GM12873 (cell line): ENCODE data around the gene TBCD.

Source experiments
- TF ChIP-seq, protein P1 (sequence below): IDR thresholded peaks from 2 replicates; pipeline ENCODE4 v1.5.1; 2012; ENCODE audit warnings: low read depth, mild to moderate bottlenecking, moderate library complexity, low read length, control low read depth; ENCODE audit not compliant: insufficient read depth; ENCODE audit errors: missing control alignments

The TBCD gene

DNA sequence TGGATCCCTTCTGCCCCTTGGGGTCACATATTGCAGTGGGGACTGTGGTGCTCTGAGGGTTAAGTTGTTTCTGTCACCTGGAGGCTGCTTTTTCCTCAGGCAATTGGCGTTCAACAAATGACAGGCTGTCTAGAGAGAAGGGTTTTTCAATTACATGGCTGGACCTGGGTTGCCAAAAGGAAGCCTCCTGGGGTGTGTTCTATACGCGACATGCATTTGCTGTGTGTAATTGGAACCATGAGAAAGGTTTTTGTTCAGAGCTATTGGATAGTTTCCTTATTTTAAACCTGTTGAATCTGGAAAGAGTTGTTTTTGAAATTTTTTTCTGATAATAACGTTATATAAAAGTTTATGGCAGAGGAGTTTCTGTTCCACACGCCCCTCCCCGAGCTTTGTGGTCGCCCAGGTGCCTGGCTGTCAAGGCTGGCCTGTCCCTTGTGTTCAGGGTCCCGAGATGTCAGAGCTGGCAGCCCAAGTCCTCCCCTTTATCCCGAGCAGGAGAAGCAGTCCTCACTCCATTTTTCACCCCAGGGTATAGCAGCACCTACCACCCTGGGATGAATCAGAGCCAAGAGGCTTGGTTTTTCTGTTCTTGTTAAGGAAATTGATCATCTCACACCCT, 114.0 kb downstream of the TBCD start:
- TF ChIP-seq, protein P1, sequence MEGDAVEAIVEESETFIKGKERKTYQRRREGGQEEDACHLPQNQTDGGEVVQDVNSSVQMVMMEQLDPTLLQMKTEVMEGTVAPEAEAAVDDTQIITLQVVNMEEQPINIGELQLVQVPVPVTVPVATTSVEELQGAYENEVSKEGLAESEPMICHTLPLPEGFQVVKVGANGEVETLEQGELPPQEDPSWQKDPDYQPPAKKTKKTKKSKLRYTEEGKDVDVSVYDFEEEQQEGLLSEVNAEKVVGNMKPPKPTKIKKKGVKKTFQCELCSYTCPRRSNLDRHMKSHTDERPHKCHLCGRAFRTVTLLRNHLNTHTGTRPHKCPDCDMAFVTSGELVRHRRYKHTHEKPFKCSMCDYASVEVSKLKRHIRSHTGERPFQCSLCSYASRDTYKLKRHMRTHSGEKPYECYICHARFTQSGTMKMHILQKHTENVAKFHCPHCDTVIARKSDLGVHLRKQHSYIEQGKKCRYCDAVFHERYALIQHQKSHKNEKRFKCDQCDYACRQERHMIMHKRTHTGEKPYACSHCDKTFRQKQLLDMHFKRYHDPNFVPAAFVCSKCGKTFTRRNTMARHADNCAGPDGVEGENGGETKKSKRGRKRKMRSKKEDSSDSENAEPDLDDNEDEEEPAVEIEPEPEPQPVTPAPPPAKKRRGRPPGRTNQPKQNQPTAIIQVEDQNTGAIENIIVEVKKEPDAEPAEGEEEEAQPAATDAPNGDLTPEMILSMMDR = no peak

DNA sequence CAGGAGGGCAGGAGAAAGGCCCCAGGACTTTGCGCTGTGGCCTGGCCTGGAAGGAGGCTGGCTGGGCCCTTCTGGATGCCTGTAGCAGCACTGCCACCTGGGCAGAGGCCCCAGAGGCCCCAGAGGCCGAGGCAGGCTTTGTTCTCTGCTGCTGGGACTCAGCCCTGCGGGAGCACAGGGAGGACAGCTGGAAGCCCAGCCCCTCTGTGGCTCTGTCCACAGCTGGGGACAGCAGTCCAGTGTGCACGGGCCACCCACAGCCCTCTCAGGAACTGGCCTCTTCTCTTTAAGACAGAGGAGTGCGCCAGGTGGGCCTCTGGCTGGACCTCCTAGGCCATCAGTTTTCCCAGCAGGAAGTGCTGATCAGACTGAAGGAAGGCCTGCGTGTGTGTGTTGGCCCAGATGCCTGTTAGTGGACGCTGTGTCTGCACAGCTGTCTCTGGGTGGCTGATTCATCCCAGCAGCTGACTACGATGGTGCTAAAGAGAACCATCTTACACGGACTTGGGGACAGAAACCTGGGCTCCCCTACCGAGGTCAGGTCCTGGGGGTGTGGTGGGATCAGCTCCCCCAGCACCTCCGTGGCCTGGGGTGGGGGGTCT, 114.8 kb downstream of the TBCD start:
- TF ChIP-seq, protein P1 = no peak

DNA sequence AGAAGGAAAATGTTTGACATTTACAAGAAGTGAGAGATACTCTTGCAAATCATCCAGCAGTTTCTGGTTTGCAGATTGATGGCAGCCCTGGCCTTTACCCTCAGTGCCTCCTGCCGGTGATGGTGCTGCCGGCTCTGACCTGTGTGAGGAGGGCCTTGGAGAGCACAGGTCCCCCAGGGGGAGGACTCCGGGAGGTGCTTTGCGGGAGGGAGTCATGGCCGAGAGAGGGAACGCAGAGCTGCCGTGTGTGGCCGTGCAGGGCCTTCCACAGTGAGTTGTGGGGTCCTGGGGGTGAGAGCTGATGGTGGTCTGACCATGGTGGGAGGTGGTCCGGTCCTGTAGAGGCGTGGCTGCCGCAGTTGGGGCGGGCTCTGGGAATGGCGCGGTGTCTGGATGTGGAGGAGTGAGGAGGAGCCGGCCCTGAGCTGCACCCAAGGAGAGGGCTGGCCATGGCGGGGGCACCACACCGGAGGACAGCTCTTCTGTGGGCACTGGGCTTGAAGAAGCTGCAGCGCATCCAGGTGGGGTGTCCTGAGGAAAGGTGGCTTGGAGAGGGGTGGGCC, 116.0 kb downstream of the TBCD start:
- TF ChIP-seq, protein P1 = no peak

DNA sequence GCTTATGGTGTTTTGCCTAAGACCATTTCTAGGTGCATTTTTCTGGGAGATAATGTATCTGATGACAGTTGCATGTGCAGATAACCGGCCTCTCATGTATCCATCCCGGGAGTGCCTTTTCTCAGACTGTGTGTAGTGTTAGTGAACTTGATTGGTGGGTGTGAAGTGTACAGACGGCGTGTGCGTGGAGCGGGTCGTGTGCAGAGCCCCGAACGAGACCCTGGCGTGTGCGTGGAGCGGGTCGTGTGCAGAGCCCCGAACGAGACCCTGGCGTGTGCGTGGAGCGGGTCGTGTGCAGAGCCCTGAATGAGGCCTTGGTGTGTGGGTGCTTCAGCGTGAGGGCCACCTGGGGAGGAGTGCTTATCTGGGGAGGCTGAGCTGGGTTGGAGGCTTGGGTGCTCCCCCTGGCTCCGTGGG, 116.9 kb downstream of the TBCD start:
- TF ChIP-seq, protein P1 = no peak

DNA sequence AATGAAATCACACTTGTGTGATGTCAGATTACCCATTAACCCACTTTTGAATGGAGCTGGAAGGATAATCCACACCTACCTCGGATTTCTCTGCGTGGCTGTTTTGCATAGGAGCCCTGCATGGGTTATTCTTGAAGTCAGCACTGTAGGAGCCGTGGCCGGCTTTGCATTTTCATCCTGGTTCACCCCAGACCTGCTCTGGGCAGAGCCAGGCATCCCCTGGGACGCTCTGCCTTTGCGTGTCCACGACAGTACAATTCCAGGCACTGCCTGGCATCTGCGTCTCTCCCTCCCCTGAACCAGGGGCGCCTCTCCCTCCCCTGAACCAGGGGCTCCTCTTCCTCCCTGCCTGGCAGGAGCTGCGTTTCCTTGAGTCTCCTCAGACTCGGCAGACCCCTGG, 117.7 kb downstream of the TBCD start:
- TF ChIP-seq, protein P1 = no peak

DNA sequence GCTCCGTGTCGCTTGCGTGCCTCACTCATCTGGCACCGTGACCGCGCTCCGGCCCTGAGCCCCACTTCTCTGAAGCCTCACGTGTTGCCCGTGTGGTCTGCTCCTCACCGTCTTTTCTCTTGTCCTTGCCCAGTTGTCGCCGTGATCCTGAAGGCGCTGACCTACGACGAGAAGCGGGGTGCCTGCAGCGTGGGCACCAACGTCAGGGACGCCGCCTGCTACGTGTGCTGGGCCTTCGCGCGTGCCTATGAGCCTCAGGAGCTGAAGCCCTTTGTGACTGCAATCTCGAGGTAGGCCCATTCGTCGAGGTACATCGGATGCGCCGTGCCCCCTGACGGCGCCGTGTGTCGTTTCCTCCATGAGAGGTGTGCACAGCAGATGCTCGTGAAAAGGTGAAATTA, 118.2 kb downstream of the TBCD start:
- TF ChIP-seq, protein P1 = no peak

DNA sequence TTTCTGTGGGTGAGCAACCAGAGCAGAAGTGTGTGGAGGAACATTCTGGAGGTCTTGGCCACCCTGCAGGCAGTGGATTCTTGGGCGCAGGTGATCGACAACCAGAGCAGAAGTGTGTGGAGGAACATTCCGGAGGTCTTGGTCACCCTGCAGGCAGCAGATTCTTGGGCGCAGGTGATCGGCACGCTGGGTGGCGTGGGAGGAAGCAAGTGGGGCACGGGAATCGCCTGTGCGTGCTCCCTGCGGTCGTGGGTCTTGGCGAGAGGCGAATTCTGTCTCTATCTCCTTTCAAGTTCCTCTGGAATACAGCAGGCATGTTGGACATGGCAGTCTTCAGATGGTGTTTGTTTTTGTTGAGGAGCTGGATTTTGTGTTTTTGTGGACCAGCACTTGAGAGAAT, 118.7 kb downstream of the TBCD start:
- TF ChIP-seq, protein P1 = no peak
